Gastroesophageal sphincter (tissue), 3 donors: ENCODE data around the gene FOXL3.

Experiments
- CTCF ChIP-seq, 4 experiments: fragments of 200-600 bp in 2 of 4; fragments of 450-650 bp in 2 of 4; sonication (generic) in 1 of 4; IDR thresholded peaks; one replicate each; pipeline ENCODE4 v1.5.1; 2017 to 2019; ENCODE audit warnings: antibody characterized with exemption in 4 of 4, mild to moderate bottlenecking in 2 of 4, moderate library complexity in 2 of 4
- EP300 ChIP-seq: sonication (generic); formaldehyde crosslinking; IDR thresholded peaks from one replicate; pipeline ENCODE4 v1.6.1; 2017; ENCODE audit warnings: antibody characterized with exemption, mild to moderate bottlenecking
- POLR2A ChIP-seq, 2 donors: fragments of 450-650 bp; IDR thresholded peaks; one replicate each; pipeline ENCODE4 v1.6.1; 2017; ENCODE audit warnings: antibody characterized with exemption in 2 of 2, mild to moderate bottlenecking in 2 of 2, moderate library complexity in 1 of 2
- POLR2AphosphoS5 ChIP-seq: sonication (generic); formaldehyde crosslinking; IDR thresholded peaks from one replicate; pipeline ENCODE4 v1.6.1; 2017; ENCODE audit warnings: antibody characterized with exemption

- TF ChIP-seq CTCF (IDR thresholded peaks at IDR 0.05) (no peak), POLR2AphosphoS5 (no peak), POLR2A (IDR thresholded peaks at IDR 0.05) (no peak), EP300 (no peak)
These were observed 12.4 kb downstream of the FOXL3 start for GRCh38 chr7:302054-302992.
